HS-5 (cell line): Measurements from ENCODE around the gene DCDC2B.
A peak's percentile ranks its signal among the peaks of the same experiment; 100 is the strongest.
"Not testable (repeated sequence)": the region's sequence is repeated elsewhere in the genome, so short reads cannot be mapped to it uniquely, and the experiment has no call there.

Experiments
- DNase-seq: peaks from one replicate; pipeline ENCODE4 v3.0.0-alpha.2; 2012; ENCODE audit warnings: low read depth

The DCDC2B gene

GRCh38 chr1:32208891-32209328 is at the start of gene DCDC2B:
Gene DCDC2B, plus strand, starts transcription at chr1:32209089. Its CDS starts 5 bp downstream, at chr1:32209094.
- DNase-seq: no peak

DNA sequence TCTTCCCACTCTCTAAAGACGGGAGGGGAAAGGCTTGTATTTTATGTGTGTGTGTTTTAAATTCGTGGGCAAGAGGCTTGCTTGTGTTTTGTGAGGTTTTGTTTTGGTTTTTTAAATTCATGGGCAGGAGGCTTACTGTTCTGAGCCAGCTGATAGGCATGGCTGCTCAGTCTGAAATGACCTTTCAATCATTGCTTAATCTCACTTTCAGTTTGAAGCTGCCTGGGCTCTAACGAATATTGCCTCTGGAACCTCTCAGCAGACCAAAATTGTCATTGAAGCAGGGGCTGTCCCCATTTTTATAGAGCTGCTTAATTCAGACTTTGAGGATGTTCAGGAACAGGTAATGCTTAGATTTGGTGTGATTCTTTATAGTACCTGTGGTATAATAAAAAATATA is 49.7 kb upstream of the DCDC2B start:
- no peak for DNase-seq

GRCh38 chr1:32163405-32163804 is 45.5 kb upstream of the DCDC2B start:
- DNase-seq: no peak

DNA sequence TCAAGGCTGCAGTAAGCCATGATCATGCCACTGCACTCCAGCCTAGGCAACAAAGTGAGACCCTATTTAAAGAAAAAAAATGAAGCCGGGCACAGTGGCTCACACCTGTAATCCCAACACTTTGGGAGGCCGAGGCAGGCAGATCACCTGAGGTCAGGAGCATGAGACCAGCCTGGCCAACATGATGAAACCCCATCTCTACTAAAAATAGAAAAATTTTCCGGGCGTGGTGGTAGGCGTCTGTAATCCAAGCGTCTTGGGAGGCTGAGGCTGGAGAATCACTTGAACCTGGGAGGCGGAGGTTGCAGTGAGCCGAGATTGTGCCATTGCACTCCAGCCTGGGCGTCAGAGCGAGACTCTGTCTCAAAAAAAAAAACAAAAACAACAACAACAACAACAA is 43.3 kb upstream of the DCDC2B start:
- not testable (repeated sequence) for DNase-seq

DNA sequence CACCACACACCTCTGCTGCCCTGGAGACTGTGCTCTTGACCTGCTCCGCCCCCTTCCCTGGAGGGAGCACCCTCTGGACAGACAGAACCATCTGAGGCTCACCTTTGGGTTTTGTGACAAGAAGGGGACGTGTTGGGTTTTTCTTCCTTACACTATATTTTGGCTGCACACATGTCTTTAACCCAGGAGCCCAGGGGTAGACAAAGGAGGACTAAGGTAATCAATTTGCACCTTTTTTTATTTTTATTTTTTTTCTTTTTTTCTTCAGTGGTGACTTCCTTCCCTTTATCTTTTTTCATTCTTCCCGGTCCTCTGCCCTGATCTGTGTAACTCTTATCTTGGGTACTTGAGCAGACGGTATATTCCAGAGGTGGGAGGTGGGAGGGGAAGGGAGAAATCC is 37.9 kb upstream of the DCDC2B start:
- DNase-seq: no peak

DNA sequence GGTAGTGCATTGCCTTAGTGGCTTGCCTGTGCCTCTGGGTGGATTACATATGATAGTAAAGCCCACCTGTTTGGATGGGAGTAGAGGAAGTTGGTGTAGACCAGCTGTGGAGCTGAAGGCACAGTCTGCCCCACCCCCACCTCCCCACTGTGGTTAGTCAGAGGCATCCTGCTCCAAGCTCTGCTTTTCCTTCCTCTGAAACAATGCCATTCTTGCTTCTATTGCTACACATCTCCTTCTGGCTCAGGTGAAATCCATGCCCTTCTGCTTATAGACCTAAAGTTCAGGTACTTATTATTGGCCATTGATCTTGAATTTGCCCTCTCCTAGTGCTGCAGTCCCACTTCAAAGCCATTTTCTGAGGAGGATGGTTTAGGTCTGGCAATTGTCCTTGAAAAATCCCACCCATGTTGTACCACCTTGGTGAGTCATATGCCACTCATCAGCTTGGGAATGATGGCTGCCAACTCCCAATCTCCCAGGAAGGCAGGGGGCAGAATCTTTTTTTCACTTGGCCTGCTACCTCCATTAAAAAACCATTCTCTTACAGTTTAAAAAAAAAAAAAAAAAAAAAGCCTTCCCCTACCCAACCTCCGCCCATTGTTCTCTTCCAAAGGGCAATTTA is 36.2 kb upstream of the DCDC2B start:
- no peak for DNase-seq

DNA sequence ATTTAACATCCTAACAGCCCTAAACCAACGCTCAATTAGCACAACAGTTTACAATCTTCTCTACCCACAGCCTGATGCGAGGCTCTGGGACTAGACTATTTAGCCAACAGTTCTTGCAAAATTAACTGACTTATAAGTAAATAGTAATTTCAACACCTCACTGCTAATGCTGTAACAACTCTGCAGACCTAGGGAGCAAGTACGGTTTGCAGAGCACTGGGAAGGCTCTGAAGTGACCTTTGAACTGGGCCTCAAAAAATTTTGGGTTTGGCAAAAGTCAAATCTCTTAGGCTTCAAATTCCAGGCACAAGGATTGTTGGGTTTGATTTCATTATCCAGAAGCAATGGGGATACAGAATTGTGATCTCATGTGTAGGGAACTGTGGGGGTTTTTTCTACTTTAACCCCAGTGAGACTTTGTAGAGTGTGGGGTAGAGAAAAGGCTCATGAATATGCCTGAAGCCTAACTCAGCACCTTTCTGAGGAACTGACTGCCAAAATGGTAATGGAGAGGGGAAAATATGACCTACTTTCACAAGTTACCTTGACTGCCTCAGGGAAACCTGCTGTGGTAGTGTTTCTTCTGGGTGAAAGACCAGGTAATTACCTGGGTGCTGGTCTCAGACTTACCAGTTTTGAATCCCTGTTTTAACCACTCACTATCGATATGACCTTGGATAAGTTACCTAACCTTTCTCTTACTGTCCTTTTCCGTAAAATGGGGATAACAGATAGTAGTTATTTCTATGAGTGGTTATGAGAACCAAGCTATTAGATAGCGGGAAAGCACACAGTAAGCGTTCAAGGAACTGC is 30.3 kb upstream of the DCDC2B start:
- DNase-seq: no peak

DNA sequence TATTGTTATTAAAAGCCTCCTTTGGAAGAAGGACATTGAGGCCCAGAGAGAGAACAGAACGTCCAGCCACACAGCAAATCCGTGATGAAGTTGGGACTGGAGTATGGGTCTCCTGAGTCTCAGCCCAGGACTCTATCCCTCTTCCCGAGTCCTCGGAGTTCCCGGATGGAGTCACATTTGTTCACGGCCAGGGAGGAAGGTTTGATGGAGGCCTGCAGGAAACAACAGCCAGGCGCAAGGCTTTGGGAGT is 29.8 kb upstream of the DCDC2B start:
- no peak for DNase-seq

DNA sequence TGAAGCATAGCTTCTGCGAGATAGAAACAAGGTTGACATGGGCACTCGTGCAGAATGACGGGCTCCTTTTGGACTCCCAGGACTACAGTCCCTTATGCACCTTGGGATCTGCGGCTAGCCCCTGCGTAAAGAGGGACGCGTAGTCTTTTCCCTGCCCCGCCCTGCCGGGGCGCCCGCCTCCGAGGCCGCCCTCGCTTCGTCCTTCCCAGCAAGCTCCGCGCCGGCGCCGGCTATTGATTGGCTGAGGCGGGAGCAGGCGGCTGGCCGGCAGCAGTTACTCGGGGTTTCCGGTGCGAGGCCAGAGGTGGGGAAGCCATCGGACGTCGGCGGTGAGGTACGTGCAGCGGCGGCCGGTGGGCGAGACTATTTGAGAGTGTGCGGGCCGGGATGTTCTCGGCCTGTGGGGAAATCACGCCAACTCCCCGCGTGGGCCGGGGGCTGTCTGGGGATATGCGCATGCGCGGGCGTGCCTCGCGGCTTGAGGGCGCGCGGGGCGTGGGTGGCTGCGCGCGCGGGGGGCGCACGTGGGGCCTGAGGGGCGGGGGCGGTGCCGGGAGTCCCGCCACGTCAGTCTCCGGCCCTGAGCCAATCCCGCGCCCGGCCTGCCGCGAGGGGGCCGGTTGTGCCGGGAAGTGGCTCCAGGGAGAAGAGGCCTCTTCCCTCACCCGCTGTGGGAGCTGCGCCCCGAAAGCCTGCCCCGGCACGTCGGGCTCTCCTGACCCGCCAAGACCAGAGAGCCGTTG is 29.3 kb upstream of the DCDC2B start, which contains the start of gene TXLNA:
TSS of gene TXLNA (plus strand) at position 233 of the 743 bp plus-strand sequence. CDS start 671 bp downstream, outside the sequence.
- DNase-seq: peak; percentile 77

- no peak for DNase-seq
Measured at GRCh38 chr1:32180186-32181060, 28.5 kb upstream of the DCDC2B start.

DNA sequence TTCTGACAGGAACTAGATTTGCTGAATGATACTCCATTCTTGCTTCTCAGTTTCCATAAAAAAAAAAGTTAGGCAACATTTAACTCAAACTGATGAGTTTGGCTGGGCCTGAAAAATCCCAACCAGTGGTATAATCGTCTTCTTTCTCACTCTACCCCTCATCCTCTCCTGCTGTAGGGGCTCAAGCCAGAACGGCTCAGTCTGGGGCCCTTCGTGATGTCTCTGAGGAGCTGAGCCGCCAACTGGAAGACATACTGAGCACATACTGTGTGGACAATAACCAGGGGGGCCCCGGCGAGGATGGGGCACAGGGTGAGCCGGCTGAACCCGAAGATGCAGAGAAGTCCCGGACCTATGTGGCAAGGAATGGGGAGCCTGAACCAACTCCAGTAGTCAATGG is 27.8 kb upstream of the DCDC2B start:
- DNase-seq: no peak

- DNase-seq: no peak
Measured at GRCh38 chr1:32181563-32181962, 27.3 kb upstream of the DCDC2B start.

DNA sequence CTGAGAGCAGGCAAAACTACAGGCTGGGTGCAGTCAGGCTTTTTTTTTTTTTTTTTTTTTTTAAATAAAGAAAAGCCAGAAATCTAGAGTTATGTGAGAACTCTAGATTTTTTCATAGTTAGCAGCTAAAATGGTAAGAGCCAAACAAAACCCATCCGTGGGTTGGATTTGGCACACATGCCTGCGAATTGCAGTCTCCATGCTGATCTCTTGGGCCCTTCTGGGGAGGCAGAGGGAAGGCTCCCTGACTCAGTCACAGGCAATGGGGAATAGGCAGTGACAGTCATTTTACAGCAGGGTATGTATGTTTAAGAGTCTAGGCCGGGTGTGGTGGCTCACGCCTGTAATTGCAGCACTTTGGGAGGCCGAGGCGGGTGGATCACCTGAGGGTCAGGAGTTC is 26.8 kb upstream of the DCDC2B start:
- DNase-seq: no peak

- no peak for DNase-seq
Measured at GRCh38 chr1:32184650-32185049, 24.2 kb upstream of the DCDC2B start.

GRCh38 chr1:32186077-32186476 is 22.8 kb upstream of the DCDC2B start:
- DNase-seq: no peak

GRCh38 chr1:32186491-32186890 is 22.4 kb upstream of the DCDC2B start:
- no peak for DNase-seq

DNA sequence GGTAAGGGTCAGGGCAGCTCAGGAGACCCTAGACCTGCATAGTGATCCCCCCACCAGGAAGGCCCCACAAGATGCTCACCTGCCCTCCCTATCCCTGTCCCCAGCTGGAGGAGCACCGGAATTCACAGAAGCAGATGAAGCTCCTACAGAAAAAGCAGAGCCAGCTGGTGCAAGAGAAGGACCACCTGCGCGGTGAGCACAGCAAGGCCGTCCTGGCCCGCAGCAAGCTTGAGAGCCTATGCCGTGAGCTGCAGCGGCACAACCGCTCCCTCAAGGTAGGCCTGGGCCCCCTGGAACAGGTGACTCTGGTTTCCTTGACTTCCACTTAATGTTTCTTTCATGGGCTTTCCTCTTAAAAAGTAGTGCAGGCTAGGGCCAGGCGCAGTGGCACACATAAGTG is 21.0 kb upstream of the DCDC2B start:
- no peak for DNase-seq

- DNase-seq: no peak
Measured at GRCh38 chr1:32192220-32192948, 16.5 kb upstream of the DCDC2B start.

DNA sequence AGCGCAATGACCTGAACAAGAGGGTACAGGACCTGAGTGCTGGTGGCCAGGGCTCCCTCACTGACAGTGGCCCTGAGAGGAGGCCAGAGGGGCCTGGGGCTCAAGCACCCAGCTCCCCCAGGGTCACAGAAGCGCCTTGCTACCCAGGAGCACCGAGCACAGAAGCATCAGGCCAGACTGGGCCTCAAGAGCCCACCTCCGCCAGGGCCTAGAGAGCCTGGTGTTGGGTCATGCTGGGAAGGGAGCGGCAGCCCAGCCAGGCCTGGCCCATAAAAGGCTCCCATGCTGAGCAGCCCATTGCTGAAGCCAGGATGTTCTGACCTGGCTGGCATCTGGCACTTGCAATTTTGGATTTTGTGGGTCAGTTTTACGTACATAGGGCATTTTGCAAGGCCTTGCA is 13.9 kb upstream of the DCDC2B start:
- DNase-seq: no peak

GRCh38 chr1:32195531-32195930 is 13.4 kb upstream of the DCDC2B start:
- DNase-seq: no peak
